NCI-H2196 treated with DMSO at 0.1 percent for 48 hours (cell line): ENCODE data around the gene KRTAP3-2.

Experiments used
- DNase-seq: peaks from one replicate; lab custom pipeline; 2025; ENCODE audit not compliant: unreplicated experiment; lab: John Stamatoyannopoulos, UW

KRTAP3-2 gene

GRCh38 chr17:40966848-40967247 lies 32.9 kb downstream of the KRTAP3-2 start, which contains the start of gene KRT39:
Gene KRT39 (minus strand): TSS chr17:40966948. CDS start chr17:40966856, 92 bp downstream.
- DNase-seq = no peak

DNA sequence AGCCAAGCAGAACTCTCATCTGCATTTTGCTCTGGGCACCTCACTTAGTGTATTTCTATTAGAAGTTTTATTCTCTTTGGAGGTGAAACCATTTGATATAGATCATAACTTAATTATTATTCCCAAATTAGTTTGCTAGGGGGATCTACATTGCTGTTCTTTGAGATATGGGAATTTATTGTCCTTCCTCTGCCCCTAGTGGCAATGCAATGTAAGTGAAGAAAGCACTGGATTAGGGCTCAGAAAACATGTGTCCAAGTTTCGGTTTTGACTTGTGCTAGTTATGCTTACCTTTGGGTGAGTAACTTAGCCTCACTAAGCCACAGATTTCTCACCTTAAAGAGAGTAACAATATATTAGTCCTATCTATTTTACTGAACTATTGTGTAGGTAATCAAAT lies 35.9 kb downstream of the KRTAP3-2 start:
- DNase-seq = no peak

DNA sequence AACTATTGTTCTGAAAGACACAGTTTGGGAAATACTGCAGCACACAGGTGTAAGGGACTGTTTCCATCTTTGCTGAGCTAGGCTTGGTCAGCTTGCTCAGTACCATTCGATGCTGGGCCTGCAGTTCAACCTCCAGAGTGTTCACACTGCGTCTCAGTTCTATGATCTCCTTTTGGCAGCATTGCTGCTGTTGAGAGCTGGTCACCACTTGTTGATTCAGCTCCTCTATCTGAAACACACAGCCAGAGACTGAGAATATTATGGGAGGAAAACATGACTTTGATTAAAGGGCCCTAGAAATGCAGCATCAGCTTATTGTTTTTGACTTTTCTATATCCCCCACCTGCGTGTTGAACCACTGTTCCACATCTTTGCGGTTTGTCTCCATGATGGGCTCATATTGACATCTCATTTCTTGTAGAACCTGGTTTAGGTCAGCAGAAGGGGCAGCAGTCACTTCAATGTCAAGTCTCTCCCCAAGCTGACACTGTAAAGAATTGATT lies 37.6 kb downstream of the KRTAP3-2 start:
- no peak for DNase-seq

DNA sequence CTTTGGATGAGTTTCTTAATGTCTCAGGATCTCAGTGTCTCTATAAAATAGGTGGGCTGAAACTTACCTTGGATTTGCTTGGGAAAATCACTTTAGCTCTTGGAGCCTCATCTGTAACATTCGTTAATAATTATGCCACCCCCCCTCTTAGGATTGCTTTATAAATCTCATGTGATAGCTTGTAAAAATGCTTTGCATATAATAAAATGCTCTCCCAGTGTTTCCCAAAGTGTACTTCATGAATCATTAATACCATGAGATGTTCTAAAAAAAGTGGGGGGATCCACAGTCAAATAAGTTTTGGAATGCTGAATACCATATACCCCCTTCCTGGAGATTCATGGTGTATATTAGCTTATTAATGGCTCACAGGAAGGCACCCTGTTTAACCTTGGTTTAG lies 38.1 kb downstream of the KRTAP3-2 start:
- no peak for DNase-seq

GRCh38 chr17:40960144-40960543 lies 39.6 kb downstream of the KRTAP3-2 start:
- DNase-seq = no peak

DNA sequence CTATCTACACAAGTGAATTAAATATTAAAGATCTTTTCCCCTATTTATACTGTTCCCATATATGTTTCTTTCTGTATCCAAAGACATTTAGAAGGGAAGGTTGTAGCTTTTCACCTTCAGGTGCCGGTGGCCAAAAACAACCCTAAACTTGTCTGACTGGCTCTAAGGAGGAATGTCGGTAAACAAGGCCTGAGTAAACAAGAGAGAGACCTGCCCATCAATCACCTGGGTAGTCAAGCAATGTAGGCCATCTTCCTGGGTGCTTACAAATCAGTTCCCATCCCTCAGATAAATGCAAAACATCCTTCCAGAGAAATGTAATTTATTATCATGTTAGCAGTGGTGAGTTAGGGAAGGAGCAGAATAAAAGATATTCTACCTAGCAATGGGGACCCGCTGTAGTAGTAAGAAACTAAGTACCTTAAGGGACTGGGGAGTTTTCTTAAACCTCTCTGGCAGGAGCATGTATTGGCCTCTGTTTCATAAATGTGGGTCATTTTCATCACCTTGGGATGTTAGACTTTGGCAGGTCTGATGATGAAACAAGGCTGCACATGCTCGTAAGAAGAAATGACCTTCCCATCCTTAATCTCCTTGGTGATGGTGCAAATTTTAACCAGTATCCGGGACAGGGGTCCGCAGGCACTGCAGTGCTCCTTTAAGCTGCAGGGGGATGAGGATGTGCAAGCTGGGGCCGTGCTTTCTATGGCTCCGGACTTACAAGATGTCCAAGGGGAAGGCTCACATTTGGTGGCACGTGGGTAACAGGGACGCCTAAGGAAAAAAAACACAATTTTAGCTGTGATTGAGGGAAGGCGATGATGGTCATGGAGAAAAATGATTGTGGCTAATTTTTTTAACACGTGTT lies 41.4 kb downstream of the KRTAP3-2 start:
- no peak for DNase-seq

DNA sequence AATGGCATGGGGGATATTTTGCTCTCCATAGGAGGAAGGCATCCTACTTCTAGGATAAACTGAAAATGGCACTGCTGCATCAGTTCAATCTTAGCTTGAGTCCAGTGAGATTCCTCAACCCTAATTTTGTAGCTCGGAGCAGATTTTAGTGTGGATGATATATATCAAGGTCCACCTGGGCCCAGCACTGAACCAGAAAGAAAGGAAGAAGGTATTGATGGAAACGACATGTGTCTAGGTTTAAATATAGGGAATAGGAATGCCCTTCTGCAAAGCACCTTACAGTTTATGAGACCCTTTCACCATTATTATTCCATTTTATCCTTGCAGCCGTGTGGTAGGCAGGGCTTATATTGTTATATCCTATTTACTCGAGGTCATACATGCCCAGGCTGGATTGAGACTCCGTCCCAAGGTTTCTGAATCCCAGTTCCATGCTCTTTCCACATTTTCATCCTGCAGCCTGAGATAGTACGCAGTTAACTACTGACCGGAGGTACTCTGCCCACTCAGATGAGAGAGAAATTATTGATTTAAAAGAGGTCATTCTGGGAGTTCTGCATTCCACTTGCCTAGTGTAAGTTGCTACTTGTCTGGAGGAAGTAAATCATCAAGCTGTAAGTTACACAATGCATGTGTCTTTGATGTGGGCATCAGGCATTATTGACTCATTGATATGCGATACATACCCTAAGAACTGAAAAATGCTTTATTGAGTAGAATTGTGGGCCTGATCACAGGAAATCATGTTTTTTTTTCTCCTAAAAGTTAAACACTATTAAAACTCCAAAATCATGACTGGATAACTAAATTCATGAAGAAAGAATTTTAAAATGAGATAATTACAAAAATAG lies 43.1 kb downstream of the KRTAP3-2 start:
- no peak for DNase-seq

DNA sequence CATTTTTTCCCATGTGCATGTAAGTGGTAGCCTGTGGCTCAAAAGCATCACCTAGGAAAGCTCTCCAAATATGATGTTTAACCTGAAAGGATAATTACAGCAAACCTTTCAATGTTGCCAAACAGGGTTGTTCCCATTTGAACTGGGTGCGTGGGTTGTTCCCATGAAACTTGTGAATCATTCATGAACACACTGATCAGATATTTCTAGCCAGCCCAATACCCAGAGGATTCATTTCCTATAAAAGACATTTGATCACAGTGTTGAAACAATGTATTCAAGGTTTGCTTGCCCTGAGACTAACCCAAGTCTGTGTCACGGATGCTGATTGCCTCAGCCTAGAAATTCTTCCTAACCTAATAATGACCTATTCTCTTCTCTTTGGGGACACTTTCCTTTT lies 45.8 kb downstream of the KRTAP3-2 start:
- DNase-seq = no peak

DNA sequence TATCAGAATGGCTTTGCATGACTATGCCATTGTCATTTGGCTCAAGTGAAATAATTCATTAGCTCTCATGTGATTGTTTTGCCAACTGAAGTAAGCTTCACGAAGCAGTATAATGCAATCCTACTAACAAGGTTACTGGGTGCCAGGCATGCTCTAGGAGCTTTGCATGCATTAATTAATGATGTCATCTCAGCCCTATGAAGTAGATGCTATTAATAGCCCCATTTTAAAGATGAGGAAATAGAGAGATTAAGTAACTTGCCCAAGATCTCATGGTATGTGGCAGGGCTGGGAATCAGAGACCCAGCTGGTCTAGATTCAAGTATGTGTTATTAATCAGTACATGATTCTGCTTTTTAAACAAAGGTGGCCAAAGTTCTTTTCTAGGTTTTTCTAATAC lies 47.0 kb downstream of the KRTAP3-2 start:
- DNase-seq = no peak

GRCh38 chr17:40952154-40952553 lies 47.6 kb downstream of the KRTAP3-2 start:
- no peak for DNase-seq

- no peak for DNase-seq
Observed at GRCh38 chr17:40951011-40951622, 48.6 kb downstream of the KRTAP3-2 start.

GRCh38 chr17:40950176-40950575 lies 49.5 kb downstream of the KRTAP3-2 start:
- DNase-seq = no peak

DNA sequence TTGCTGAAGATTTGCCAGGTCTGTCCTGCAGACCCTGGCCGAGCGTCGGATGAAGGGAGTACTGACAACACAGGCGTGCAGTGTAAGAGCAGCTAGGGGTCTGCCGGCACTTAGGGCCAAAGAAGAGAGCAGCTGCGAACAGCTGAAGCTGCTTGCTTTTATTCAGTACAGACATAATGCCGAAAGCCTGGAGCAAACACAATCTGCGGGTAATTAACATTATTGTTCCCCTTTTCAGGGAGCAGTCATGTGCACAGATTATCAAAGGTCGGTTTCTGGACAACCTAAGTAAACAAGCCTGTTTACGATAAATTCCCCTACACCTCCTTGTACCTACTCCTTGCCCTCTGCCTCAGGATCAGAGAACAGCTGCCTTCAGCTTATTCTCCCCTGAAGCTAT lies 50.3 kb downstream of the KRTAP3-2 start:
- DNase-seq = no peak
